DOHH2 (cell line): Measurements from ENCODE around the gene CLCN2.

Experiments
- H3F3A ChIP-seq: fragments of 200-600 bp; sonication (generic), shearing (Covaris generic); 2 replicates; pipeline ENCODE4 v1.6.0; 2016; ENCODE audit warnings: antibody characterized with exemption, mild to moderate bottlenecking; ENCODE audit not compliant: control insufficient read depth, insufficient read depth
- H3K27ac ChIP-seq: fragments of 200-600 bp; sonication (generic); 2 replicates; pipeline ENCODE4 v1.5.1; 2014; ENCODE audit warnings: low read depth, mild to moderate bottlenecking, low read length, moderate library complexity
- H3K27me3 ChIP-seq: fragments of 200-600 bp; sonication (generic); 2 replicates; pipeline ENCODE4 v1.6.1; 2014; ENCODE audit warnings: mild to moderate bottlenecking, low read length, mixed read lengths; ENCODE audit not compliant: control insufficient read depth
- H3K36me3 ChIP-seq: fragments of 200-600 bp; sonication (generic); 2 replicates; pipeline ENCODE4 v1.6.1; 2014; ENCODE audit warnings: mild to moderate bottlenecking, low read length, moderate library complexity, mixed read lengths; ENCODE audit not compliant: control insufficient read depth
- H3K4me1 ChIP-seq: fragments of 200-600 bp; sonication (generic); 2 replicates; pipeline ENCODE4 v1.6.1; 2014; ENCODE audit warnings: mild to moderate bottlenecking, low read length, mixed read lengths; ENCODE audit not compliant: control insufficient read depth
- H3K4me2 ChIP-seq: fragments of 200-600 bp; sonication (generic); 2 replicates; pipeline ENCODE4 v1.6.0; 2014; ENCODE audit warnings: mild to moderate bottlenecking, low read length, moderate library complexity
- H3K4me3 ChIP-seq: fragments of 200-600 bp; sonication (generic); 2 replicates; pipeline ENCODE4 v1.5.1; 2014; ENCODE audit warnings: mild to moderate bottlenecking, low read length, mixed read lengths
- H3K79me2 ChIP-seq: fragments of 200-600 bp; sonication (generic); 2 replicates; pipeline ENCODE4 v1.6.1; 2014; ENCODE audit warnings: mild to moderate bottlenecking, low read length, mixed read lengths; ENCODE audit not compliant: control insufficient read depth
- H3K9me2 ChIP-seq: fragments of 200-600 bp; sonication (generic); replicated peaks from 2 replicates; pipeline ENCODE4 v1.6.1; 2014; ENCODE audit warnings: mild to moderate bottlenecking, low read length, mixed read lengths; ENCODE audit not compliant: control insufficient read depth
- H3K9me3 ChIP-seq: fragments of 200-600 bp; sonication (generic); 2 replicates; pipeline ENCODE4 v1.6.1; 2014; ENCODE audit warnings: antibody characterized with exemption, low read length, mixed read lengths; ENCODE audit not compliant: control insufficient read depth, insufficient read depth
- H4K20me1 ChIP-seq: fragments of 200-600 bp; sonication (generic); 2 replicates; pipeline ENCODE4 v1.6.0; 2014; ENCODE audit warnings: low read depth, mild to moderate bottlenecking, antibody characterized with exemption, low read length, moderate library complexity; ENCODE audit not compliant: control insufficient read depth, insufficient read depth
- EZH2phosphoT487 ChIP-seq: fragments of 200-600 bp; sonication (generic); IDR thresholded peaks from 2 replicates; pipeline ENCODE4 v1.6.1; 2017; ENCODE audit warnings: borderline replicate concordance, mild to moderate bottlenecking, antibody characterized with exemption, low read length, moderate library complexity, mixed read lengths
- TF ChIP-seq, protein P1 (sequence below): fragments of 200-600 bp; sonication (generic); IDR thresholded peaks from one replicate; pipeline ENCODE4 v1.5.1; 2014; ENCODE audit warnings: antibody characterized with exemption, mild to moderate bottlenecking, low read depth, low read length; ENCODE audit not compliant: poor library complexity, severe bottlenecking

Gene CLCN2

GRCh38 chr3:184388936-184389230 is 27.5 kb upstream of the CLCN2 start:
- H4K20me1 ChIP-seq, result no peaks in the 10 kb centered on the region
- no peaks in the 10 kb centered on the region for H3K36me3 ChIP-seq
- H3K4me2 ChIP-seq, result no peak overlapping the region
- TF ChIP-seq, protein P1, sequence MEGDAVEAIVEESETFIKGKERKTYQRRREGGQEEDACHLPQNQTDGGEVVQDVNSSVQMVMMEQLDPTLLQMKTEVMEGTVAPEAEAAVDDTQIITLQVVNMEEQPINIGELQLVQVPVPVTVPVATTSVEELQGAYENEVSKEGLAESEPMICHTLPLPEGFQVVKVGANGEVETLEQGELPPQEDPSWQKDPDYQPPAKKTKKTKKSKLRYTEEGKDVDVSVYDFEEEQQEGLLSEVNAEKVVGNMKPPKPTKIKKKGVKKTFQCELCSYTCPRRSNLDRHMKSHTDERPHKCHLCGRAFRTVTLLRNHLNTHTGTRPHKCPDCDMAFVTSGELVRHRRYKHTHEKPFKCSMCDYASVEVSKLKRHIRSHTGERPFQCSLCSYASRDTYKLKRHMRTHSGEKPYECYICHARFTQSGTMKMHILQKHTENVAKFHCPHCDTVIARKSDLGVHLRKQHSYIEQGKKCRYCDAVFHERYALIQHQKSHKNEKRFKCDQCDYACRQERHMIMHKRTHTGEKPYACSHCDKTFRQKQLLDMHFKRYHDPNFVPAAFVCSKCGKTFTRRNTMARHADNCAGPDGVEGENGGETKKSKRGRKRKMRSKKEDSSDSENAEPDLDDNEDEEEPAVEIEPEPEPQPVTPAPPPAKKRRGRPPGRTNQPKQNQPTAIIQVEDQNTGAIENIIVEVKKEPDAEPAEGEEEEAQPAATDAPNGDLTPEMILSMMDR, result no peak
- no peak for TF ChIP-seq EZH2phosphoT487
- H3F3A ChIP-seq, result no peaks in the 10 kb centered on the region
- no peaks in the 10 kb centered on the region for H3K79me2 ChIP-seq
- H3K4me3 ChIP-seq, result no peak overlapping the region
- H3K27me3 ChIP-seq, result peaks cover 9% of the 10 kb centered on the region
- H3K27ac ChIP-seq, result no peak overlapping the region
- H3K9me2 ChIP-seq, result no peaks in the 10 kb centered on the region
- H3K9me3 ChIP-seq, result no peaks in the 10 kb centered on the region
- no peaks in the 10 kb centered on the region for H3K4me1 ChIP-seq

GRCh38 chr3:184388164-184388935 is 26.9 kb upstream of the CLCN2 start:
- H3K4me2 ChIP-seq, result no peak overlapping the region
- no peak overlapping the region for H3K27ac ChIP-seq
- no peaks in the 10 kb centered on the region for H3K9me3 ChIP-seq
- no peaks in the 10 kb centered on the region for H3K79me2 ChIP-seq
- no peaks in the 10 kb centered on the region for H3F3A ChIP-seq
- no peaks in the 10 kb centered on the region for H3K36me3 ChIP-seq
- TF ChIP-seq EZH2phosphoT487, result no peak
- TF ChIP-seq, protein P1, result no peak
- no peaks in the 10 kb centered on the region for H3K9me2 ChIP-seq
- H3K27me3 ChIP-seq, result peaks cover 9% of the 10 kb centered on the region
- no peaks in the 10 kb centered on the region for H3K4me1 ChIP-seq
- H3K4me3 ChIP-seq, result no peak overlapping the region
- H4K20me1 ChIP-seq, result no peaks in the 10 kb centered on the region

GRCh38 chr3:184387174-184387714 is 25.8 kb upstream of the CLCN2 start:
- Histone ChIP-seq H3K27me3 (peaks cover 9% of the 10 kb centered on the region), H3K36me3 (no peaks in the 10 kb centered on the region)

More at GRCh38 chr3:184387174-184387714, 25.8 kb upstream of the CLCN2 start:
- Histone ChIP-seq H4K20me1 (no peaks in the 10 kb centered on the region), H3K4me2 (no peak overlapping the region), H3K9me2 (no peaks in the 10 kb centered on the region), H3K9me3 (no peaks in the 10 kb centered on the region), H3K79me2 (no peaks in the 10 kb centered on the region), H3F3A (no peaks in the 10 kb centered on the region), H3K27ac (no peak overlapping the region), H3K4me3 (no peak overlapping the region), H3K4me1 (no peaks in the 10 kb centered on the region)
- no peak for TF ChIP-seq EZH2phosphoT487
- TF ChIP-seq, protein P1, result no peak
